HT-29 (cell line): ENCODE results near the gene LRRC26. TPM values are rescaled to one million over a fixed set of nuclear protein-coding genes. Genes with fewer than 3 reads are reported as not detected.

Experiments
- DNase-seq: peaks from one replicate; pipeline ENCODE4 v3.0.0-alpha.2; 2015; ENCODE audit warnings: low spot score
- total RNA-seq: library from RNA; depleted of rRNA; stranded (reverse); fragments of >200 nt; shearing (Covaris generic); gene quantifications from 2 replicates; pipeline ENCODE4 v1.2.3, GENCODE V29; 2014; rRNA removed

Gene LRRC26
- total RNA-seq = 0.43 and 0.44 TPM in 2 replicates

DNA sequence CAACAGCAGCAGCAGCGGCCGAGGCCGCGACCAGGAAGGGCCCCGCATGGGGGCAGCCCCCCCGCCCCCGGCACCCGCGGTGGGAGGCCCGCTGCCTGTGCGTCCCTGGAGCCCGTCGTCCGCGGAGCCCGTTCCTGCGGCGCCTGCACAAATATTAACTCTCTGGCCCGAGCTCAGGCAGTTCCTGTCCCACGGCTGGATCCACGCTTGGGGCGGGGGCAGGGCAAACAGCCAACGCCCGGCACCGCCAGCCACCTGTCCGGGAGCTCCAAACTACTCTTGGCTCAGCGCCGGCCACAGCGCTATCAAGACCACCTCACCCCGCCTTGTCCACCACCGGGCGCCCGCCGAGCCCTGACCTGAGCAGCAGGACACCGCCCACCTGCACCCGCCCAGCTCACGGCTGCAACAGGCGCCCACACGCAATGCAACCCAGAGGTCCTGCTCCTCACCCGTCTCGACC lies at the start of gene LRRC26:
Gene LRRC26 (minus strand): TSS at position 156 of the 463 bp plus-strand sequence. CDS start 108 bp downstream, at position 48.
- DNase-seq = no peak

- peak; percentile 64 for DNase-seq
These were observed 49.0 kb upstream of the LRRC26 start for GRCh38 chr9:137218754-137219271.

DNA sequence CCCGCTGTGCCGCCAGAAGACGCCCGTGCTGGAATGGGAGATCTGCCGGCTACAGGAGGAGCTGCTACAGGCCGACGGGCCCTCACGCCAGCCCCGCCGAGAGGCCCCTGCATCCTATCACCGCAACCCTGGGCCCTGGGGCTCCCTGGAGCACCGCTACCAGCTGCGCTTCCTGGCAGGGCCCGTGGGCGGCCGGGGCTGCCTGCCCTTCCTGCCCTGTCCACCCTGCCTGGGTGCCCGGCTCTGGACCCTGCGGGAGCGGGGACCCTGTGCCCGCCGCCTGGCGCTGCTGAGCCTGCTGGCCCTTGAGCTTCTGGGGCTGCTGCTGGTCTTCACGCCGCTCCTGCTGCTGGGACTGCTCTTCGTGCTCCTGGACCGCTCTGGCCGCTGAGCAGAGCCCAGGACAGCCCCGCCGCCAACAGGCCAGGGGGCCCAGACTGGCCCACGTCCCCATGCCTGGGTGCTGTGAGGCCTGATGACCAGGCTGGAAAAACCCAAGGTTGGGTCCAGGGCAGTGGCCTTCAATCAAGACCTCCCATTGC lies 48.4 kb upstream of the LRRC26 start:
- no peak for DNase-seq

- peak; percentile 91 for DNase-seq
These were observed 47.7 kb upstream of the LRRC26 start for GRCh38 chr9:137217276-137218211.

GRCh38 chr9:137216188-137216965 lies 46.5 kb upstream of the LRRC26 start:
- DNase-seq = no peak

GRCh38 chr9:137215196-137215986 lies 45.5 kb upstream of the LRRC26 start:
- no peak for DNase-seq

DNA sequence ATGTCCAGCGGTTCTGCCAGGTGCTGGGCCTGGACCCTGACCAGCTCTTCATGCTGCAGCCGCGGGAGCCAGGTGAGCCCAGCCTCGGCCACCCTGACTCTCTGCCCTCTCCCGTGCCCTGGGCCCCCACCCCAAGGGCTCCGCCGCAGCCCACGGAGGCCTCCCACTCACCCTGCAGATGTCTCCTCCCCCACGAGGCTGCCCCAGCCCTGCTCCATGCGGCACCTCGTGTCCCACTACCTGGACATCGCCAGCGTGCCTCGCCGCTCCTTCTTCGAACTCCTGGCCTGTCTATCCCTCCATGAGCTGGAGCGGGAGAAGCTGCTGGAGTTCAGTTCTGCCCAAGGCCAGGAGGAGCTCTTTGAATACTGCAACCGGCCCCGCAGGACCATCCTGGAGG lies 44.8 kb upstream of the LRRC26 start:
- DNase-seq = no peak

GRCh38 chr9:137213160-137214060 lies 43.6 kb upstream of the LRRC26 start:
- no peak for DNase-seq

DNA sequence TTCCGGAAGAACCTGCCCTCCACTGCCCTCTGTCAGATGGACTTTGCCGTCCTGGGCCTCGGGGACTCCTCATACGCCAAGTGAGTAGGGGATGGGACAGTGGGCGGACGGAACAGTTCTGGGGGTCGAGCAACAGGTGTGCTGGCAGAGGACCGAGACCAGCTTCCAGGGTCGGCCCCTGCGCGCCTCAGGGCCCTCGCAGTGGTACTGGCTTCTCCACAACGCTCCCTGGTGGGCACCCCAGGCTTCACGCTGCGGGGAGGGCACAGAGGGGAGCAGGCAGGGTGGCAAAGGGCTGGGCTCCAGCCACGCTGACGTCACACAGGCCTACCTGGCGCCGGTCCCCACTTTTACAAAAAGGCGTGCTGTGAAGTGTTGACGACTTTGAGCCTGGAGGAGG lies 42.7 kb upstream of the LRRC26 start:
- no peak for DNase-seq

DNA sequence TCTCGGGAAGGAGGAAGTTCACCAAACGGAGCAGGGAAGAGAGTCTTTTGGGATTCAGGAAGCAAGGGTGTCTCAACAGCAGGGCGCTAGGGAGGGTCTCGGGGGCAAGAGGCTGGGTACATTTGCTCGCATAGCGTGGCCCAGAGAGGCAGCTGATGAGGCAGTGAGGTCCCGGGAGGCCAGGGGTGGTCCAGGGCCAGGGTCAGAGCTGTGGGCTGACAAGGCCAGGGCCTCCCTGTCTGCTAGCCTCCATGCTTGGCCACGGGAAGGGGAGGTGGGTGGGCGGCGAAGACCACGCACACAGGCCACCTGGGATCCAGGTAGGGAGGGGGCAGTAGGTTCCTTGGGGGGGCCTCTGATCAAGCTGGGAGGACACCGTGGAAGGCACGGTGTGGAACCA lies 41.7 kb upstream of the LRRC26 start:
- DNase-seq = no peak

DNA sequence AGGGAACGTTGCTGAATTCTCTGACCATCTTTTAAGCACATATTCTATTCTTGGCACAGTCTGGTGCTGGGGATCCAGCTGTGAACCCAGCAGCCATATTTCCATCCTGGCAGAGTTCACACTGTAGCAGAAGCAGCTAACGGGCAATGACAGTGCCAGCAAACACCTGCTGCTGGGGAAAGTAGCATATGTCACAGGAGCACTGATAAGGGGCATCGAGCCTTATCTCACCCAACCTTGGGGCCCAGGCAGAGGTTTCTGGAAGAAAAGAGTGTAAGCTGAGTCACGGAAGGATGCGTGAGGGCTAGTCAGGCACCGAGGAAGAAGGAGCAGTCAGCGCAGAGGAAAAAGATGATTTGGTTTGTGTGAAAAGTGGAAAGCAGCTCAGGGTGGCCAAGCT lies 36.8 kb upstream of the LRRC26 start:
- DNase-seq = no peak

DNA sequence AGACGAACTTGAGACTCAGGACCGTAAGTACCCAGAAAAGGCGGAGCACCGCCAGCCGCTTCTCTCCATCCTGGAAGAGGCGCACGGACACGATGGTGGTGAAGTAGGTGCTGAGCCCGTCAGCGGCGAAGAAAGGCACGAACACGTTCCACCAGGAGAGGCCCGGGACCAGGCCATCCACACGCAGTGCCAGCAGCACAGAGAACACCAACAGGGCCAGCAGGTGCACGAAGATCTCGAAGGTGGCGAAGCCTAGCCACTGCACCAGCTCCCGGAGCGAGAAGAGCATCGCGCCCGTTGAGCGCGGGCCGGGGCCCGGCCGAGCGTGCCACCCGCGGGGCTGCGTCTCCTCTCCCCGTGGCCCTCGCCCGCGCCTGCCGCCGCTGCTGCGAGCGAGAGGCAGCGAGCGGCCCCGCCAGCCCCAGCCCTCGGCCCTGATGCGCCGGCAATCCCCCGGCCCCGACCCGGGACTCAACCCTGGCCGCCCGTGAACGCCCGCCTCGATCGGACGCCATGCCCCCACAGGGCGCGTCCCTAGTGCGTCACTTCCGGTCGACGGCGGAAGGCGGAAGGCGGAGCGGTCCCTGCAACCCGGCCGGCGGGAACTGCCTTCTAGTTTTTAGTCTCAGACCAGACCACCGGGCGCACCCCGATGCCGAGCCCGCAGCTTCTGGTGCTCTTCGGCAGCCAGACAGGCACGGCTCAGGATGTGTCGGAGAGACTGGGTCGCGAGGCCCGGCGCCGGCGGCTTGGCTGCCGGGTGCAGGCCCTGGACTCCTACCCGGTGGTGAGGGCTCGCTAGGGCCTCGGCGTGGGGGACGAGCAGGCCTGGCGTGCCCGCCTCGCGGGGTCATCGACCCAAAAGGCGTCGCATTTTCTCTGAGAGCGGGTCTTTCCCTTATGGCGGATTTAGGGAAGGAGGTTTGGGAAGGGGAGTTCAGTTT lies 35.5 kb upstream of the LRRC26 start, which contains the start of the genes NDOR1 and TMEM203:
Gene NDOR1 (plus strand): TSS at position 575 of the 944 bp plus-strand sequence. CDS start 78 bp downstream, at position 653.
Gene TMEM203 (minus strand): TSS at position 523 of the 944 bp plus-strand sequence. CDS start 234 bp downstream, at position 289.
- DNase-seq = peak; percentile 85

DNA sequence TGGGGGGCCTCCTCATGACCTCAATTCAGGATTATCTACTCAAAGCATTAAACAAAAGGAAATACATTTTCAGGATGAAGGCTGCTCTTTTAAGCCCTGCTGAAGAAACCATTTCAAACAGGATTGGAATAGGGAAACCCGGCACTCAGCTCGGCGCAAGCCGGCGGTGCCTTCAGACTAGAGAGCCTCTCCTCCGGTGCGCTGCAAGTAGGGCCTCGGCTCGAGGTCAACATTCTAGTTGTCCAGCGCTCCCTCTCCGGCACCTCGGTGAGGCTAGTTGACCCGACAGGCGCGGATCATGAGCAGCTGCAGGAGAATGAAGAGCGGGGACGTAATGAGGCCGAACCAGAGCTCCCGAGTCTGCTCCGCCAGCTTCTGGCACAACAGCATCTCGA lies 34.9 kb upstream of the LRRC26 start:
- no peak for DNase-seq

DNA sequence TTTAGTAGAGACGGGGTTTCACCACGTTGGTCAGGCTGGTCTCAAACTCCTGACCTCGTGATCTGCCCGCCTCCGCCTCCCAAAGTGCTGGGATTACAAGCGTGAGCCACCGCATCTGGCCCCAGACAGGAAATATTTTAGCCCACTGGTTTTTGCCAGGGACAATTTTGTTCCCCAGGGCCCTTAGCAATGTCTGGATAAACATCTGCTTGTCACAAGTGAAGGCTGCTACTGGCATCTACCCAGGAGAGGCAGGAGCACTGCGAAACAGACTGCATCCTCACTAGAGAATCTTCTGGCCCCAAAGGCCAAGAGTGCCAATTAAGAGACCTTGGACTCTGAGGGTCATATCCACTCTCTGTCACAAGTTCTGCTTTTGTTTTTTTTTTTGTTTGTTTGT lies 33.1 kb upstream of the LRRC26 start:
- DNase-seq = no peak

DNA sequence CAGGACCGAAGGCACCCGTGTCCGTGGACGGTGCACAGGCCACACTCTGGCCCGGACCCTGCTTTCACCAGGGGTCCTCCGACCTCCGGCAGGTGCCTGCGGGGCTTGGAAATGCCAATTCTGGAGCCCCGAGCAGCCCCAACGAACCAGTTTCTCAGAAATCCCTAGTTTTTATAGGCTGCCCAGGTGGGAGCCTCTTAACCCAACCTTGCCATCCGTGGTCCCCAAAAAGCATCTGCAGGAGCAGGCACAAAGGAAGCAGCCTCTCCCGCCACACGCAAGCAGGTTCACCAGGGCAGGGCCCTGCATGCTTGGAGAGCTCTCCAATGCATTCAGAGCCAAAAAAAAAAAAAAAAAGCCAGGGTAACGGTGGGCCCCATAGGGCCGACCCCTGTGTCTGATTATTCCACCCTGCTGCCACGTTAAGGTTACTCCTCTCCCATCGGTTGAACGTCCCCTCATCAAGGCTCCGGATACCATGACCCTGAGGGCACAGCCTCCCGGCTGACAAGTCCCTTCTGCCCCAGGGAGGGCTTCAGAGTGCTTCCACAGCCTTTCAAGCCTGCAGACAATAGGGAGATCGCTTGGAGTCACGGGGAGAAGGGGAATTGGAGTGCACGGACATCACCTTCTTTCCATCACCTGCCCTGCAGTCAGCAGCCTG lies 31.5 kb upstream of the LRRC26 start:
- DNase-seq = no peak

- peak; percentile 98 for DNase-seq
These were observed 30.7 kb upstream of the LRRC26 start, which contains the start of gene TPRN for GRCh38 chr9:137200311-137201204. Gene TPRN, minus strand, starts transcription at chr9:137200741. Its CDS starts 30 bp downstream, at chr9:137200711.
